GM19043 (cell line): ENCODE data around the gene MRPL38.

Source experiments
- ATAC-seq: cut with Tn5 transposase; IDR thresholded peaks from one replicate; pipeline ENCODE4 v1.9.1; 2021; ENCODE audit warnings: low read depth; ENCODE audit not compliant: unreplicated experiment

Gene MRPL38

DNA sequence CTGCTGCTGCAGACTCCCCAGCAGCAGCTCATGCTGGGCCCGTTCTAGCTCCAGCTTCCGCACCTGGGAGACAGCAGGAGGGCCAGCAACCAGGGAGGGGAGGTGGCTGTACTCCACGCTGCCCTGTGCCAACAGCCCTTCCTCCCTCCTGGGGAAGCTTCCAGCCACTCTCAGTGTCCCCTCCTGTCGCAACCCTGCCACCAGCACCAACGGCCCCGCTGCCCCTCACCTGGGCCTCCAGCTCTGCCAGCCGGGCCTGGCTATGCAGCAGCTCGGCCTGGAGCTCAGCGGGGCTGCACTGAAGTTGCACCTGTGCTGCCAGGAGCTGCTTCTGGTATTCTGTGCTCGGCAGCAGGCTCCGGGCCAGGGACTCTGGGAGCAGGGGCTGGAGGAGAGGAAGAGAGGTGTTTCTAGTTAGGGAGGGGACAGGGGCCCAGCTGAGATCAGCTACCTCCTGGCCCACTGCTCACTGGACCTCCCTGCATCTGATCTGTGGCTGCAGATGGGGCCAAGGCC, 15.4 kb upstream of the MRPL38 start:
- no peak for ATAC-seq

DNA sequence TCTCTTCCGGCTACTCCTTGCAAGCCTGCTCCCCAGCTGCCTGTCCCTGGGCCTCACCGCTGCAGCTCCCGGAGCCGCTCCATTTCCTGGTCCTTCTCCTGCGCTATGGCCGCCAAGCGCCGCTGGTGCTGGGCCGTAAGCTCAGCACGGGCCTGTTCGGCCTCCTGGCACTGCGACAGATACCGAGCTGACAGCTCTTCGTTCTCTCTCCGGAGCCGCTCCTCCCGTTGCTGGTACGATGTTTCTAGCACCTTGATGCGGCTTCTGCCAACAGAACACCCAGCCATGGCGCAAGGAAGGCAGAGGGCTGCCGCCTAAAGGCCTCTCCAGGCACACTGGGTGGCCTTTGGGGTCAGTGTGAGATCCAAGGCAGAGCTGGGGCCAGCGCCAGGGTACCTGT, 14.9 kb upstream of the MRPL38 start:
- ATAC-seq, result no peak

GRCh38 chr17:75917917-75918445, 13.3 kb upstream of the MRPL38 start:
- ATAC-seq, result no peak

- ATAC-seq, result no peak
Measured at GRCh38 chr17:75917141-75917916, 12.6 kb upstream of the MRPL38 start.

DNA sequence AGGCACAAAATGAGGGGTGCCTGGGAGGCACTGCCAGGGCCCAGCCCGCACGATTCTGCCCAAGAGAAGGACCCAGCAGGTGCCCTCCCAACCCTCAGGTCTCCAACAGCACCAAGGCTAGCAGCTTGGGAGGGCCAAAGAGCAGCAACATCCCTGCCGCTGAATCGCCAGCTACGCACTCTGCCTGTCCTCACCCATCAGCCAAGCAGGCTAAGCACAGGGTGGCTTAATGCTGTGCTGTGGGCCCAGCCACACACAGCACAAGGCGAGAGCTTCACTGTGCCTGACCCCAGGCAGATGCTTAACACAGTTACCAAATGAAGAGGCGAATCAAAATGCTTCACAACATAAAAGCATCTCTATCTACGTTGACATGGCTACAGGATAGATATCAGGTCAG, 10.6 kb upstream of the MRPL38 start:
- no peak for ATAC-seq

DNA sequence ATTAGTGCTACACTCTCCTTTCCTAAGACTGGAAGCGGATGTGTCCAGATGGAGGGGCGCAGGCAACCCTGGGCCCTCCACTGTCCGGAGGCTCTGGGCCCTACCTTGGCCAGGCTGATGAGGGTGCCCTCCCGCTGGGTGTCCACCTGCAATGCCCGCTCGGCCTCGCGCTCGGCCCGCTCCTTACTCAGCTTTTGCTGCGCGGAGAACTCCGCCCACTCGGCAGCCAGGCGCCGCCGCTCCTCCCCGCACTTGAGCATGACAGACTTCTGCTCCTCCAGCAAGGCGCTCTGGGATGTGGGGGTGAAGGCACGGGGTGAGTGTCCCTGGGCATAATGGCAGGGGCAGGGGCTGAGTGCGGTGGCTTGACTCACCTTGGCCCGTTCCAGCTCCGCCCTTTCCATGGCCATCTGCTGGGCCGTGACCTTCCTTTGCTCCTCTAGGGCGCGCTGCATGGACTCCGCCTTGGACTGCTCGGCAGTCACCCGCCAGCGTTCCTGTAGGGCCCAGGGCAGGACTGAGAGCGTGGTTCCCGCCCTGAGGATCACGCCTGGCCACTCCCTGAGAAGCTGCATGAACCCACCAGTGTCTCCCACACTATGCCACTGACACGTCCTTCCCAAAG, 10.1 kb upstream of the MRPL38 start:
- ATAC-seq, result no peak

GRCh38 chr17:75913537-75914210, 9.0 kb upstream of the MRPL38 start:
- no peak for ATAC-seq

GRCh38 chr17:75910699-75911098, 6.0 kb upstream of the MRPL38 start:
- no peak for ATAC-seq

DNA sequence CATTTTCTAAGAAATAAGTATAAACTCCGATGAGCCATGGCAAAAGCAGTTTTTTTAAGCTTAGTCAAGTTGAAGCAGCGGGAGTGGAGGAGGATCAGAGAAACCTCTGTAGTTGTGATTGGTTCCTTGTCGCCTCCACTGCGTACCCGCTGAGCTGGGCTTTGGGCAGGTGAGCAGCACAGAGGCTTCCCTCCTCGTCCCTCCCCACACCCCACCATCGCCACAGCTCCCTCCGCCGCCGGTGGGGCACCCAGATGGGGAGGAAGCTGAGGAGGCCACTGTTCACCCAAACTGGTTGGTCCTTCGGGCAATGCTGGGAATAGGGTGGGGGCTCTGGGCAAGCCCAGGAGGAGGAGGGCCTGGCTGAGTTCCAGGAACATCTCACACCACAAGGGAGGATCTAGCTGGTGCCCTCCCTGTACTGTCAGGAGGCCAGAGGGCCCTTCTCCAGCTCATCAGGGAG, 5.2 kb upstream of the MRPL38 start:
- ATAC-seq, result no peak

- no peak for ATAC-seq
Measured at GRCh38 chr17:75909051-75909811, 4.5 kb upstream of the MRPL38 start.

- no peak for ATAC-seq
Measured at GRCh38 chr17:75908201-75908600, 3.5 kb upstream of the MRPL38 start.

GRCh38 chr17:75906143-75906884, 1.6 kb upstream of the MRPL38 start:
- no peak for ATAC-seq

GRCh38 chr17:75902406-75902805, 2.3 kb downstream of the MRPL38 start:
- ATAC-seq, result no peak

GRCh38 chr17:75901727-75902126, 3.0 kb downstream of the MRPL38 start:
- no peak for ATAC-seq

DNA sequence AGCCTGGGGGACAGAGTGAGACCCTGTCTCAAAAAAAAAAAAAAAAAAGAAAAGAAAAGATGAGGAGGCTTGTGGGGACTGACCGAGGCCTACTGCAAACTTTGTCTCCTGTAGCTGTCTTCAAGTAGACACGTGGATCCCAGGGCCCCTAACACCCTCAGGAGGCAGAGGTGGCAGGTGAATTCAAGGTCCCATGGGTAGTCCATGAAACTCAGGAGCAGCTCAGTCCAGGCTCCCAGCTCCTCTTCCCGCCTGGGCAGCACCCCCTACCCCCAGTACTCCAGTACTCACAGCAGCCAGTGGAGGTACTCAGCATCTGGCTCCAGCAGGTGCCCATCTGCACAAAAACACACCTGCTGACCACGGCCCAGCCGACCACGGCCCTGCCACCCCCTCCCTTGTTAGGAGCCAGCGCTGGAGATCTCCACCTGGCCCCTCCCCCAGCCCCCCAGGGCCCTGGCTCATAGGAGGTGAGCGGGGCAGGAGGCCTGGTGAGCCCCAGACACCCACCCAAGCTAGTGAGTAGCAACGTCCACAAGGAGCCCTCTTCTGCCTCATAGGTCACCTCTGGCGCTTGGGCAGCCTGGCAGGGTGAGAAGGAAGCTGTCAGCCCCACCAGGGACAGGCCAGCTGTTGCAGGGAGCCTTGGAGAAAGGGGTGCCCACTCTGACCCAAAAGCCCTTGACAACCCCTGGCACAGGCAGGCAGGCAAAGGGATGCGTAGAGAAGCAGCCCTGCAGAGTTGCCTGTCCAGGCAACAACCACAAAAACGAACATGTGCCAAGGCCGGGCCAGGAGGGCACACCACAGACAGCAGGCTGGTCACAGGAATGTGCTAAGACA, 3.8 kb downstream of the MRPL38 start:
- no peak for ATAC-seq

- ATAC-seq, result no peak
Measured at GRCh38 chr17:75899767-75900468, 4.8 kb downstream of the MRPL38 start.

DNA sequence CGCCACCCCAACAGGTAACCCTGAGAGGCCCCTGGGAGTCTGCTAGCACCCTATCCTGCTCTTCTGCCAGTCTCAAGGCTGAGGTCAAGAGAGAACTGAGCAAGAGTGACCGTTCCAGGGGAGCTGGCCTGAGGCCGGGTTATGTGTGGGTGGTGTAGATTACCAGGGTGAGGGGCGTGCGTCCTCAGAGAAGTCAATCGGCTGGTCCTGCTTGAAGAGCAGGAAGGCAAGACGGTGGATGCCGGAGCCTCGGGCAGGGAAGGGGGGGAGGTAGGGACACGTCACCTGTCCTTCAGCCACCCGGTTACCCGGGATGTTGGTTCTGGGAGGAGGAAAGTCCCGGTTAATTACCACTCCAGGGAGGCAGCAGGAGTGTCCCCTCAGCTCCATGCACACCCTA, 5.3 kb downstream of the MRPL38 start:
- ATAC-seq, result no peak

DNA sequence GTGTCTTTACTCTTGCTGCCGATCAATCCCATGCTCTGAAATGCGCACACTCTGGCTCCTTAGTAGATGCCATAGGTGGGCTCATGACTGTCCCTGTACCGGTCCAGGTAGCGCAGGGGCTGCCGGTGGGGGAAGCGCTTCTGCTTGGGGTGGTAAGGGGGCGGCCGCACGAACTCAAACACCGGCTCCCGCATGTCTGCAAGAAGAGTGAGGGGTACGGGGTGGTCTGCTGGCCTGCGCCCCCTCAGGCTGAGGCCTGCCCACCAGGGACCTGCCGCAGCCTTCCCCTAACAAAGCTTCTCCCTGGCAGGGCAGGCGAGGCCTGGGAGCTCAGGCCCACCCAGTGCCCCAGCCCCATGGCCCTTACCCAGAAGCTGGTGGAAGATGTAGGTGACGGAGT, 5.9 kb downstream of the MRPL38 start:
- ATAC-seq, result no peak
